KG1 (cell line): ENCODE data around the gene GNMT.
"Not testable (repeated sequence)": the region's sequence is repeated elsewhere in the genome, so short reads cannot be mapped to it uniquely, and the experiment has no call there.

Experiments used
- DNase-seq: peaks from one replicate; lab custom pipeline; 2025; lab: John Stamatoyannopoulos, UW

GNMT gene

DNA sequence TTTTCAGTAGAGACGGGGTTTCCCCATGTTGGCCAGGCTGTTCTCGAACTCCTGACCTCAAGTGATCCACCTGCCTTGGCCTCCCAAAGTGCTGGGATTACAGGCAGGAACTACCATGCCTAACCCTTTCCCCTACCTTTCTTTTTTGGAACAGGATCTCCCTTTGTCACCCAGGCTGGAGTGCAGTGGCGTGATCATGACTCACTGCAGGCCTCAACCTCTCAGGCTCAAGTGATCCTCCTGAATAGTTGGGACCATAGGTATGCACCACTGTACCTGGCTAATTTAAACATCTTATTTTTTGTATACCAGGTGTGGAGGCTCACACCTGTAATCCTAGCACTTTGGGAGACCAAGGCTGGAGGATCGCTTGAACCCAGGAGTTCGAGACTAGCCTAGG lies 19.2 kb upstream of the GNMT start:
- not testable (repeated sequence) for DNase-seq

DNA sequence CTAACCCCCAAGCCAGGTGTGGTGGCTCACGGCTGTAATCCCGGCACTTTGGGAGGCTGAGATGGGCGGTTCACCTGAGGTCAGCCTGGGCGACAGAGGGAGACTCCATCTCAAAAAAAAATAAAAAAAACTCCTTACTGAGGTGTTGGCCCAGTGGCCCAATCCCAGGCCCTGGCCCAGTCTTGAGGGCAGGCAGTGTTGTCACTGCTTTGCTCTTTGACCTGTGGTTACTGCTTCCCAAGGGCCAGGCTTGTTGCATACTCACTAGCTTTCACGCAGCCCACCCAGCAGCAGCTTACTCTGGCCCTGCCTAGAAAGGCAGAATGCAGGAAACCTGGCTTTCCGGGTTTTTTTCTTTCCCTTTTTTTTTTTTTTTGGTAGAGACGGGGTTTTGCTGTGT lies 18.1 kb upstream of the GNMT start:
- no peak for DNase-seq

DNA sequence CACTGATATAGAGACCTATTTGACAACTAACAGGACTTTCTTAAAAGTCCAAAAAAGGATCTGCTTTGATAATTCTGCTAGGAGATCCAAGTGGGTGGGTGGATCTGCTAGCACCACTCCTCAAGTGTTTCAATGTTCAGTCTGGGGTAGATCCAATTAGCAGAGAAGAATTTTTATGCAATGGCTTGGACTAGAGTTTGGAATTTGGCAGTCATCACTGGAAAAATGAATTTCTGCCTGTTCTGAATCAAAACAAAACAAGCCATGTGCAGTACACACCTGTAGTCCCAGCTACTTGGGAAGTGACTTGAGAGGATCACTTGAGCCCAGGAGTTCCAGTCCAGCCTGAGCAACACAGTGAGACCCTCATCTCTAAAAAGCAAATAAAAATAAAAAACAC lies 12.6 kb upstream of the GNMT start:
- DNase-seq = no peak

DNA sequence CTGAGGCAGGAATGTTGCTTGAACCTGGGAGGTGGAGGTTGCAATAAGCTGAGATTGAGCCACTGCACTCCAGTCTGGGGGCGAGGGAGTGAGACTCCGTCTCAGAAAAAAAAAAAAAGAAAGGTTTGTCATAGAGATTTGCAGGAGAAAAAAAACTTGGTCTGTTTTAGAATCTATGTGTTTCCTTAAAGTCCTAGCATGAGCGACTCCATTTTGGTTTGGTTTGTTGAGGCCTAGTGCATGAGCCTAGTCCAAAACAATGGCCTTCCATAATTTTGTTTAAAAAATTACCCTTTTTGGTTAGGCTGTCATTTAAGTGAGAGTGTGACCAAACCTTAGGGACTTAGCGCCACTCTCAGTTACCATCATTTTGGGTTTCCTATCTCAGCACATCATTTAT lies 8.2 kb upstream of the GNMT start:
- DNase-seq = no peak

DNA sequence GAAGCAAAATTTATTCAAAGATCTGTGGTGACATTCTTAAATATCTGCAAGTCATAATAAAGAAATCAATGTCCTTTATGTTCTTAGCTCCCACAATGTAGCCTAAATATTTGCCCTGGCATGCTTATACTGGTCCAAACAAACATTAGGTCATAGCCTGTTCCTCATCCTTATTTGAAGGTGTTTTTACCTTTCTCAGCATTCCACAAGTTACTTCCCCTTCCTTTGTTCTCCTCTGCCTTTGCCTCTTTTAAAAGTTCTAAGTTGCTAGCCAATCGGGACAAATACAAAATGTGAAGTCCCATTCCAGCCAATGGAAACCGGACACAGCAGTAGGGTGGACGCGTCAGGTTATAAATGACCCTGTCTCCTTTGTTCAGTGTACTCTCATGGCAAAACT lies 6.1 kb upstream of the GNMT start:
- DNase-seq = not testable (repeated sequence)

DNA sequence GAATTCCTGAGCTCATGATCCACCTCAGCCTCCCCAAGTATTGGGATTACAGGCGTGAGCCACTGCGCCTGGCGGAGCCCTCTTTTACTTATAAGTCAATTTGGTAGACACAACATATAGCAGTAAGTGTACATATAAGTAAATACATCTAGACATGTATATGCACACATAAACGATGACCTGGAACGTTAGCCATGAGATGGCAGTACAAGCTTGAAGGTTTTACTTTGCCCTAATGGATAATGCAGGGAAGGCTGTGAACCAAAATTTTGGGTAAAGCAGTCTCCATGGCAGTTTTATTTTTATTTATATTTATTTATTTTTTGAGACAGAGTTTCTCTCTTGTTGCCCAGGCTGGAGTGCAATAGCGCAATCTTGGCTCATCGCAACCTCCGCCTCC lies 2.4 kb upstream of the GNMT start:
- no peak for DNase-seq

DNA sequence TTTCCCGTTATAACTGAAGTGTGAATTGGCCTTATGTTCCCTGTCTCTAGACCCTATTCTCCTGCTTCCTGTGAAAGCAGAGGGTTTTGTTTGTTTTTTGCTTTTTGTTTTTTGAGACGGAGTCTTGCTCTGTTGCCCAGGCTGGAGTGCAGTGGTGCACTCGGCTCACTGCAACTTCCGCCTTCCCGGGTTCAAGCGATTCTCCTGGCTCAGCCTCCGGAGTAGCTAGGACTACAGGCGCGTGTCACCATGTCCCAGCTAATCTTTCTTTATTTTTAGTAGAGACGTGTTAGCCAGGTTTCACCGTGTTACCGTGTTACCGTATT lies 674 bp upstream of the GNMT start:
- DNase-seq = no peak

DNA sequence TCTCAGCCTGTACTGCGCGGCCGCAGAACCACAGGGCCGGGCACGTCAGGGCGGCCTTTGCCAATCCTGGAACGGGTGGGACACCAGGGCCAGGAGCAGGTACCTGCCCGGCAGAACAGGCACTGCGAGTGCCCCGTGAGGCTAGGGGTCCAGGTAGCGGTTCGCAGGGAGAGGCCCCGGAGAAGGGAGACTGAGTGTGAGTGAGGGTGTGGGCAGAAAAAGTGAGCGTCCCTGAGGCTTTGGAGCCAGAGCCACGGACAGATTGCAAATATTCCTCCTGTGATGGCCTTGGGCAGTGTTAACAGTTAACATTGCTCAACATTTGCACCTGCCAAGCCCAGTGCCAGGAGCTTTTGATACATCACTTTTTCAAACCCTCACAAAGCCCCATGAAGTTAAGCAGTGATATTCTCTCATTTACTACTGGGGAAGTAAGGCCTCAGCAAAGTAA lies 491 bp downstream of the GNMT start:
- DNase-seq = no peak

DNA sequence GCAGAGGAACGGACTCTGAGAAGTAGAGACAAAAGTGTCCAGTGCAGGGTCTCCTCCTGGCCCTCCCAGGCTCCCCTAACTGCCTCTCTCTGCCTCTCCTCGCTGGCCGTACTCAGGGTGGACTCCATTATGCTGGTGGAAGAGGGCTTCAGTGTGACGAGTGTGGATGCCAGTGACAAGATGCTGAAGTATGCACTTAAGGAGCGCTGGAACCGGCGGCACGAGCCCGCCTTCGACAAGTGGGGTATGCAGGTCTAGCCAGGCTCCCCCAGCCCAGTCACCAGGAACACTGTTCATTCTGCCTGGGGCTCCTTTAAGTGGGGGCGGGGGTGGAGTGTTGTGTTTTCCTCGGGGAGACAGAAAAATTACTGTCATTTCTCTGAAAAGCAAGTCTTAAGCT lies 1.5 kb downstream of the GNMT start:
- DNase-seq = no peak

DNA sequence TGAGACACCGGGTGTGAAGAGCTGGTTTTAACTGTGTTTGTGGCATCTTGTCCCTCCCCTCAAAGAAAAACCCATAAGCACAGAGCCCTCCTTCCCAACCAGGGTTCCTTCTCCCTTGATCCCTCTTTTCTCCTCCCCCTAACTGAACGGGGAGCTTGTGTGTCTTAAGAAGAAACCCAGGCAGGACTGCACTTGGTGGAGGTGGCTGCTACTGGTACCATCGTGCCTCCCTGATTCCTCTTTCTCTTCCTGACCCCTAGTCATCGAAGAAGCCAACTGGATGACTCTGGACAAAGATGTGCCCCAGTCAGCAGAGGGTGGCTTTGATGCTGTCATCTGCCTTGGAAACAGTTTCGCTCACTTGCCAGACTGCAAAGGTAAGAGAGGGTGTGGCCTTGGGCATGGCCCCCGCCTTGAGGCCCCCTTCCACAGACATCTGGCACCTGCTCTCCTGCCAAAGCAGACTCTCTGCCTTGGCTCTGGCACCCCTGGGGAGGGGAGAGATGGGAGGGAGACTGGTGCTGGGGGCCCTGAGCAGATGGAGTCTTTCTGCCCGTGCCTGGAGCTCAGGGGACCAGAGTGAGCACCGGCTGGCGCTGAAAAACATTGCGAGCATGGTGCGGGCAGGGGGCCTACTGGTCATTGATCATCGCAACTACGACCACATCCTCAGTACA lies 2.1 kb downstream of the GNMT start:
- DNase-seq = no peak

DNA sequence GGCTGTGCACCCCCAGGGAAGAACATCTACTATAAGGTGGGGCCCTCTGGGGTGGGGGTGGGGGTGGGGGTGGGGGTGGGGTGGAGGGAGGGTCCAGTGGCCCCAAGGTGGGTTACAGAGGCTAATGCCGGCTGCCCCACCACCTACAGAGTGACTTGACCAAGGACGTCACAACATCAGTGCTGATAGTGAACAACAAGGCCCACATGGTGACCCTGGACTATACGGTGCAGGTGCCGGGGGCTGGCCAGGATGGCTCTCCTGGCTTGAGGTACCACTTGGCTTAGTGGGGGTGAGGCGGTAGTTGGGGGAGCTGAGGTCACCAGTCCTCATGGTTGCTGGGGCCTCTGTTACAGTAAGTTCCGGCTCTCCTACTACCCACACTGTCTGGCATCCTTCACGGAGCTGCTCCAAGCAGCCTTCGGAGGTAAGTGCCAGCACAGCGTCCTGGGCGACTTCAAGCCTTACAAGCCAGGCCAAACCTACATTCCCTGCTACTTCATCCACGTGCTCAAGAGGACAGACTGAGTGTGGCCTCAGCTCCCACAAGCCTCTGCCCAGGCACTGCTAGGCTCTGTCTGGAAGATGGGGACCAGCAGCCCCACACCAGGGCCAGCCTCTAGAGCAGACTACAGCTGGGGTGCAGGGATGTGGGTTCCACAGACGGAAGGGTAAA lies 2.8 kb downstream of the GNMT start:
- DNase-seq = no peak

DNA sequence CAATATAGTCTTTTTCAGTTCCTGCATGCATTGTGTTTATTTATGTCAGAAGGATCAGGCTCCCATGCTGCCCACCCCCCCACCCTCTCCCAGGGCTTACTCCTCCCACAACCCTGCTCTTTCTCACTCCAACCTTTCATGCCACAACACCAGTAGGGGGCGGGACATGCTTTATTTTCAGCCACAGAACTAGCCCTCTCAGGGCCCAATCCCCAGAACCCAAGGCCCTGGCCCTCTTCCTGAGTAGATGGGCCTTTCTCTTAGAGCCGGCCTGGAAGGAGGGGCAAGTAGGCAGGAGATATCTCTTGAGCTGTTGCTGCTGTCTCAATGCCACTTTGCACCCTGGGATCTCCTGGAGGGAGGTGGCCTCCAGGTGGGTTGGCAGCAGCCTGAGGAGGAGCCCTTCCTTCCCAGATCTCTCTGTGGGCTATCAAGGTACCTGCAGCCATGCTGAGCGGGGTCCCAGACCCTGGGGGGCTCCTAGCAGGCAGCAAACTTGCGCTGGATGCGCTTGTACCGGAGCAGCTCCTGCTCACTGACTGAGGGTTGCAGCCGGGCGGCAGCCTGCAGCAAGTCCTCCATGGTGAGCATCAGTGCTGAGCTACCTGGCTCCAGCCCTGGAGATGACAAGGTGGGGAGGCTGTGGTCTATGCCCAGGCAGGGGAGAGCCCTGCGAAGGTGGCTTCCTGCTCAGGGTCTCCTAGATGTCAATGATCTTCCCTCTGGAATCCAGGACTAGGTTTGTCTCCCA lies 3.5 kb downstream of the GNMT start:
- DNase-seq = no peak

DNA sequence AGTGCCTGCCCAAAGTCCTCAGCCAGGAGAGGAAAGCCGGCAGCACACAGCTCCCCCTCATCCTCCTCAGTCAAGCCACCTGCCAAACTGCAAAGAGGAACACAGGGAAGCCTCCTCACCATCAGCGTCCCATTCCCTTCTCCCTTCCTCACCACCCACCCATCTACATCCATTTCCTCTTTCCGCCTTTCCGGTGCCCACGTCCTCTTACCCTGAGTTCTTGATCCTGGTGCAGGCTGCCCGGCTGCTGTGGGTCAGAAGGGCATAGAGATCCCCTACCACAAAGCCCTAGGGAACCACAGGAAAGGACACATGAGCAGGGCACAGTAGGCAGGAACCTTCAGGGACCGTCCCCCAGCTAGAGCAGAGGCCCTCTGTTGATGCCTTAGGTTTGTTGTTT lies 6.0 kb downstream of the GNMT start:
- DNase-seq = no peak

DNA sequence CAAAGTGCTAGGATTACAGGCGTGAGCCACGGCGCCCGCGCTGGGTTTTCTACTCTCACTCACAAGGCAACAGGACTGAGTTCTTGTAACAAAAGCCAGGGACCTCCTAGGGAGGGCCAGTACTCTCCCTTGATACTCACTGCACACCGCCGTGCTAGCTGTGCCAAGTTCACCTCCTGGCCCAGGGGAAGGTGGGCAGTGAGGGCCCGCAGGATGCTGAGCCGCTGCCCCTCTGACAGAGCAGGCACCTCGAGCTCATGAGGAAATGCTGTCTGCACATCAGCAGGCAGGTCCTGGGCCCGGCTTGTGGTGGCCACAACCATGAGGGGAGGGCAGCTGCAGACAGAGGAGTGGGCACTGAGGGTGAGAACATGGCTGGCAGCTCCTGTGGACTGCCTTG lies 6.7 kb downstream of the GNMT start:
- no peak for DNase-seq

DNA sequence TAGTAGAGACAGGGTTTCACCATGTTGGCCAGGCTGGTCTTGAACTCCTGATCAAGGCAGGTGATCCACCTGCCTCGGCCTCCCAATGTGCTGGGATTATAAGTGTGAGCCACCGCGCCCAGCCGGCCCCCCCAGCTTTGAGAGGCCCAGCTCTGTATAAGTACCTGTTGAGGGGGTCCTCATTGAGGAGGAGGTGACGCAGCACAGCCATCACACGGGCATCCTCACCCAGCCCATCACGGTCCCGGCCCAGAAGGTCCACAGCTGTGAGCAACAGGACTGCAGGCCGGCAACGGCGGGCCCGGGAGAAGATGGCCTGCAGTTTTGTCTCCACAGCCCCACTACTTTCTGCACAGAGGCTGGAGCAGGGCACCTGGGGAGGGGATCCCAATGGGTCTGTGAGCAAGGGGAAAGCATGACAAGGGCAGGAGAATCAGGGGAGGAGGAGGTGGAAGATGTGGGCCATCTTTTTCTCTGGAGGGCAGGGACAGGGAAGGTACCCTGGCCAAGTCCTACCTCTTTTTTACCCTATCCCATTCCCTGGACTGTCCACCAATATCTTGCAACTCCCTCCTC lies 7.7 kb downstream of the GNMT start:
- DNase-seq = no peak

DNA sequence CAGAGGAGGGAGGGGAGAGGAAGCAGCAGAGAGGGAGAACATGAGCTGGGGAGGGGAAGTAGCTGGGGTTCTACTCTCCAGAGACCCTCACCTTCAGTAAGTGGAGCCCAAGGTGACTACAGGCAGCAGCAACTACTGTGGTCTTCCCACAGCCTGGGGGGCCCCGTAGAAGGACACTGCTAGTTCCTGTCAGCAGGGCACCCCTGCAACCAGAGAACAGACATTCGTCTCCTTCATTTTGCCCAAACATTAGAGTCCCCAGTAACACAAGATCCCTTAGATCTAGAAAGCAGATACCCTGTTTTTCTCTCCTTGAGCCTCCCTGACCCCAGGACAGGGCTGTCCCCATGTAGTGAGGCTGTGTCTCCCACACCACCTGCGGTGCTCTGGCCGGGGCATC lies 8.2 kb downstream of the GNMT start:
- DNase-seq = no peak

DNA sequence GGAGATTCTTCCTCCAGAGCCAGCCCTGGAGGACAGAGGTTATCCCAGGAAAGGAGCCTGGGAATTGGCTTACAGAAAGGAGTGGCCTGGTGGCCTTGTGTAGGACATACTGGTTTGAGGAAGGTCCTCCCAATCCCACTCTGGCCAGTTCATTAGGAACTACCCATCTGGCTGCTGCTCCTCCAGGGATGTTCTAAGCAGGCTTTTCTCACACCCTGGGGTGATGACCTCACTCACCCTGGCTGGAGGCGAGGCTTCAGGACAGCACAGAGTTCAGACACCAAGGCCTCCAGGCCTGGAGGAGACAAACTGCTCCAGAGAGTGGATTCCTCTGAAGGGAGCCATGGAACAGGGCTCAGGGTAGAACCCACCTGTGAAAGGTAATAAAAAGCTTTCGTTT lies 8.9 kb downstream of the GNMT start:
- no peak for DNase-seq

DNA sequence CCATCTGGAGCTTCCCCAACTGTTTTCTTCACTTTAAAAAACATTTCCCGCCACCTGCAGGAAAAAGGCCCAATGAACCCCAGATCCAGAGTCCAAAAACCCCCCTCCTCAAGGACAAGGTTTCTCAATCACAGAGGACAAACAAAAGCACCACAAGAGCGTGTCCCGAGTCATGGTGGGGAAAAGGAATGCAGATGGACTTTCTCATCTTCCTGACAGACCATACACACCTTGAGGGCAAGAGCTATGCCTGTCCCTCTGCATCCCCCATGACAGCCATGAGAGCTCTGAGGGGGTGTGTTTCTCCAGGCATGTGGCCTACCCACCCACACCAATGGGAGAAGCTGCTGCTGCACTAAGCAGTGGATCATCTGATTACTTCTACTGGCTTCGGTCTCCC lies 9.4 kb downstream of the GNMT start:
- no peak for DNase-seq

DNA sequence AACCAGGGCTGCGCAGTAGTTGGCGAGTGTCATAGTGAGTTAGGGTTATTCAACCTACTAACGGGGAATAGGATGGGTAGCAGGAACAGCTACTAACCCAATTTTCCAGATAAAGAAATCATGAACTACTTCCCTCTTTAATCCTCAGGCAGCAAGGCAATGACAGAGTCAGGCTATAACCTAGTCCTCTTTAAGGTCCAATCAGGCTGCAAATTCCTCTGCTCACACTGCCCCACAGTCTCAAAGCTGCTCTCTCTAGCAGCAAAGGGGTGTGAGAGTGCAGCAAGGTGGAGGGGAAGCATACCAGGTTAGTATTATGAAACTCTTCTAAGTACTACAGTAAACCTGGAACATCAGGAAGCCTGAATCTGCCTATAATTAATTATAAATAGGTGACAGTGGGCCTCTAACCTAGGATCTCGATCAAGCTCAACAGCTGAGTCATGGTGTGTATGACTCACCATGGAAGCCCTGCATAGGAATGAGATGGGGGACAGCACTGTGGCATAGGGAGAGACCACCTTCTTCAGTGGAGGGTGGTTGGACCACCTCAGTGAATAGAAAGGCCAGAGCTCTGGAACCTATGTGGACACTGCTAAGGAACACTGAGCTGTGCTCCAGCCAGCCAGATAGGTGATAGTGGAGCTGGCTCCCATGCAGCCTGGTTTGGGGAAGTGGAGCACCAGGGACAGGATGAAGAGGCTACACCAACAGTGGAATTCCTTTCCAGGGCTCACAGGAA lies 10.5 kb downstream of the GNMT start:
- DNase-seq = no peak

DNA sequence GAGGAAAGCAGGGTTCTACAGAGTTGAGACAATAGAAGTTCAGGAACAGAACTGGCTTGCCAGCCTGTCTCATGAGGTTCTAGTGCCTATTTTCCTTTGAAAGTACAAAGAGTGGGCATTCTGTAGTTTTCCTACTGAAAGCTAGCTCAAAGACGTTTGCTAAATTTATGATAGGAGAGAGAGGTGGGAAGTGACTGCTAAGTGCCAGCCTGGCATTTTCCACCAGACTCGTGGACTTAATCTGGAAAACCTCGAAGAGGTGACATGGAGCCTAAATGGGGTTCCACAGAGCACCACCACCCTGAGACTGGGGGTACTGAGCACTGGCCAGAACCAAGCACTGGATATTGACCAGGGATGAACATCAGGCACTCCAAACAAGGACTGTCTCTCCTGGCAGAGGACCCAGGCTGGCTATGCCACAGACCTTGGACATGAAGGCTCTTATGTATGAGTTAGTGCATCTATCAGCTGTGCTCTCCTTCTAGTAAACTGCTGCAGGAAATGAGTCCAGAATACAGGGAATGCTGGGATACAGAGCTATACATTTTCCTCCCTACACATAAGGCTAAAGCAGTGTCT lies 11.3 kb downstream of the GNMT start:
- DNase-seq = no peak

DNA sequence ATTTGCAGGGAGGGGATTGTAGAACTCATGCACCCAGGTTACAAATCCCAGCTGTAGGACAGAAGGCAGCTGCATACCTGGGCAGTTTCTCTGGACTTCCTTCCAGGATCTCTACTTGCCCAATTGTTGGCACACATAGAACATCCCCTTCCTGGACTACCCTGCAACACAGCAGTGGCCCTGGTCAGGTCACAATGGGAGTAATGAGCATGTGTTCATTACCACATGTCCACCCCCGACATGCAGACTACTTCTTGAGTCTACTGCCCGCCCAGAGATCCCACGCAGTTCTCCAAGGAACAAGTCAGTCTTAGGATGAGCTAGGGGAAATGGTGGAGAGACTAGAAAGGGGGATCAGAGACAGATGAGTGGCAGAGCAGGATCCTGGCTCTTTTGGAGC lies 13.4 kb downstream of the GNMT start:
- DNase-seq = no peak

DNA sequence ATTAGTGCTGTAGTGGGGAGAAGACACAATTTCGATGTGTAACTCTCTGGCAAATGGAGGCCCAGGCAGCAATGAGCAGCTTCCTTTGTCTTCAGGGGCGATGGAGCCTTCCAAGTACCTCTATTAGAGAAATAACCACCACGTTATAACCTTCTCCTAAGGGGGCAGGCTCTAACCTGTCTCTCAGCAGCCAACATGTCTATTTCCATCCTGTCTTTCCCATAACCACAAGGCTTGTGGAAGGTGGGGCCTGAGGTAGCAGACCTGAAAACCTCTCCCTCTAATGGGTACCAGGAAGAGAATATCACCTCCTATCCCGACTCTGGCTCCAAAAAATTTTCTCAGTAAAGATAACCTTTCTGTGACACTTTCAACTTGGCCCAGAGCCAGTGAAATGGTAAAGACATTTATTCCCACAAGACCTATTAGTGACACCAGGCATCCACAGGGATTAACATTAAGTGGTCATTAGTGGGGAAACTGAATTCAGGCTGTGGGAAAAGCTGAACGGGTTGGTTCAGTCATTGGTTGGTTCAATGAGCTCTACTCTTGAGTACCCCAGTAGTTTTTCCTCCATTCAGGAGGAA lies 14.5 kb downstream of the GNMT start:
- DNase-seq = no peak
